IMR-90 (cell line): Measurements from ENCODE around the gene ANKRD13B. TPM values are rescaled to one million over a fixed set of nuclear protein-coding genes. Genes with fewer than 3 reads are reported as not detected.

Experiments
- ATAC-seq: fragments of 200-7000 bp; cut with Tn5 transposase; 2 replicates; pipeline ENCODE4 v1.9.1; 2020; ENCODE audit warnings: low read depth, mild to moderate bottlenecking, moderate library complexity
- BruUV-seq: library from RNA; stranded (reverse); fragments of 400-500 nt; replicated peaks from 2 replicates; lab custom pipeline; 2021; lab: Mats Ljungman, UMichigan
- CTCF ChIA-PET: fragments of 300-600 bp; formaldehyde crosslinking; extraction: SDS; loops from one replicate; lab custom pipeline; 2021; ENCODE audit warnings: antibody characterized with exemption; lab: Yijun Ruan, JAX
- POLR2A ChIA-PET: fragments of 300-600 bp; sonication (Branson Sonifier 250); formaldehyde crosslinking; loops from one replicate; lab custom pipeline; 2022; ENCODE audit warnings: antibody characterized with exemption; ENCODE audit not compliant: unreplicated experiment; lab: Charles Lee
- DNase-seq: peaks from one replicate; pipeline ENCODE4 v3.0.0; 2013
- H2AFZ ChIP-seq: replicated peaks from 2 replicates; pipeline ENCODE3; 2013; ENCODE audit warnings: low read length, mild to moderate bottlenecking; ENCODE audit not compliant: poor library complexity
- H2AK5ac ChIP-seq: 2 replicates; pipeline ENCODE4 v1.6.1; 2013; ENCODE audit warnings: low read depth, low read length, inconsistent platforms
- H2AK9ac ChIP-seq: replicated peaks from 2 replicates; pipeline ENCODE3; 2013; ENCODE audit warnings: mild to moderate bottlenecking, low read depth, low read length, moderate library complexity; ENCODE audit not compliant: poor library complexity
- H2BK120ac ChIP-seq: 2 replicates; pipeline ENCODE4 v1.6.1; 2013; ENCODE audit warnings: low read depth, low read length, inconsistent platforms
- H2BK15ac ChIP-seq: 3 replicates; pipeline ENCODE4 v1.6.1; 2013; ENCODE audit warnings: low read depth, low read length, inconsistent platforms
- H2BK20ac ChIP-seq: 2 replicates; pipeline ENCODE4 v1.6.1; 2013; ENCODE audit warnings: low read depth, mild to moderate bottlenecking, inconsistent platforms, low read length, moderate library complexity
- H2BK5ac ChIP-seq: 2 replicates; pipeline ENCODE4 v1.6.1; 2013; ENCODE audit warnings: mild to moderate bottlenecking, low read depth, low read length, inconsistent platforms; ENCODE audit not compliant: poor library complexity, severe bottlenecking
- H3K14ac ChIP-seq: replicated peaks from 2 replicates; pipeline ENCODE4 v1.6.1; 2013; ENCODE audit warnings: low read depth, low read length, inconsistent platforms
- H3K18ac ChIP-seq: 2 replicates; pipeline ENCODE4 v1.6.1; 2013; ENCODE audit warnings: low read depth, low read length, control low read depth
- H3K23ac ChIP-seq: 2 replicates; pipeline ENCODE4 v1.6.1; 2013; ENCODE audit warnings: low read depth, low read length, inconsistent platforms
- H3K27ac ChIP-seq: 2 replicates; pipeline ENCODE4 v1.5.1; 2013; ENCODE audit warnings: mild to moderate bottlenecking, control low read depth, low read length; ENCODE audit not compliant: insufficient read depth
- H3K27me3 ChIP-seq: 2 replicates; pipeline ENCODE4 v1.6.1; 2013; ENCODE audit warnings: low read length; ENCODE audit not compliant: control insufficient read depth, insufficient read depth
- H3K36me3 ChIP-seq: 2 replicates; pipeline ENCODE4 v1.6.1; 2013; ENCODE audit warnings: low read length, mixed read lengths; ENCODE audit not compliant: control insufficient read depth, insufficient read depth
- H3K4ac ChIP-seq: 2 replicates; pipeline ENCODE4 v1.6.1; 2013; ENCODE audit warnings: low read depth, low read length, inconsistent platforms
- H3K4me1 ChIP-seq: 2 replicates; pipeline ENCODE4 v1.6.1; 2013; ENCODE audit warnings: low read length, mixed read lengths; ENCODE audit not compliant: control insufficient read depth, insufficient read depth
- H3K4me2 ChIP-seq: 2 replicates; pipeline ENCODE4 v1.6.1; 2013; ENCODE audit warnings: low read depth, mild to moderate bottlenecking, control low read depth, low read length, moderate library complexity
- H3K4me3 ChIP-seq: 2 replicates; pipeline ENCODE4 v1.5.1; 2013; ENCODE audit warnings: low read depth, mild to moderate bottlenecking, control low read depth, low read length, moderate library complexity; ENCODE audit not compliant: insufficient read depth
- H3K56ac ChIP-seq: 2 replicates; pipeline ENCODE4 v1.6.1; 2013; ENCODE audit warnings: low read length, inconsistent platforms; ENCODE audit not compliant: insufficient read depth; ENCODE audit errors: extremely low read depth
- H3K79me1 ChIP-seq, 2 experiments: 2 replicates each; pipeline ENCODE4 v1.6.1; 2013; ENCODE audit warnings: low read length in 2 of 2, inconsistent platforms in 1 of 2, low read depth in 1 of 2
- H3K9ac ChIP-seq: 2 replicates; pipeline ENCODE4 v1.6.1; 2013; ENCODE audit warnings: low read depth, low read length, control low read depth
- H3K9me1 ChIP-seq: 2 replicates; pipeline ENCODE4 v1.6.1; 2013; ENCODE audit warnings: low read length, inconsistent platforms; ENCODE audit not compliant: insufficient read depth
- H3K9me3 ChIP-seq: 2 replicates; pipeline ENCODE4 v1.6.1; 2013; ENCODE audit warnings: low read length; ENCODE audit not compliant: control insufficient read depth, insufficient read depth
- H4K20me1 ChIP-seq: 2 replicates; pipeline ENCODE4 v1.6.1; 2013; ENCODE audit warnings: low read length, inconsistent platforms; ENCODE audit not compliant: insufficient read depth
- H4K5ac ChIP-seq: 2 replicates; pipeline ENCODE4 v1.6.1; 2013; ENCODE audit warnings: mild to moderate bottlenecking, low read depth, low read length, control low read depth
- H4K8ac ChIP-seq, 2 experiments: 2 replicates each; pipeline ENCODE4 v1.6.1; 2013; ENCODE audit warnings: low read depth in 2 of 2, low read length in 2 of 2, control low read depth in 1 of 2, inconsistent platforms in 1 of 2
- H4K91ac ChIP-seq: 2 replicates; pipeline ENCODE4 v1.6.1; 2013; ENCODE audit warnings: low read depth, low read length, inconsistent platforms; ENCODE audit not compliant: insufficient read depth
- BHLHE40 ChIP-seq: fragments of 150-350 bp; IDR thresholded peaks from 2 replicates; pipeline ENCODE4 v1.6.1; 2016; ENCODE audit warnings: mild to moderate bottlenecking, low read depth, low read length
- CEBPB ChIP-seq: IDR thresholded peaks from 2 replicates; pipeline ENCODE4 v1.6.1; 2012; ENCODE audit warnings: low read depth, low read length, improper control_type of control experiment
- CHD1 ChIP-seq: IDR thresholded peaks from 2 replicates; pipeline ENCODE4 v1.6.1; 2012; ENCODE audit warnings: low read depth, low read length, improper control_type of control experiment
- CTCF ChIP-seq: conservative IDR thresholded peaks from 2 replicates; pipeline ENCODE4 v1.5.1; 2012; ENCODE audit warnings: mild to moderate bottlenecking, low read depth, low read length, improper control_type of control experiment
- ELK1 ChIP-seq: fragments of 150-350 bp; IDR thresholded peaks from 2 replicates; pipeline ENCODE4 v1.6.1; 2016; ENCODE audit warnings: low read depth, mild to moderate bottlenecking, low read length, moderate library complexity, borderline replicate concordance
- FOS ChIP-seq: fragments of 150-350 bp; IDR thresholded peaks from 2 replicates; pipeline ENCODE4 v1.6.1; 2016; ENCODE audit warnings: low read depth, low read length
- MAFK ChIP-seq: IDR thresholded peaks from 2 replicates; pipeline ENCODE4 v1.6.1; 2012; ENCODE audit warnings: low read depth, low read length, improper control_type of control experiment
- MAZ ChIP-seq: IDR thresholded peaks from 2 replicates; pipeline ENCODE4 v1.6.1; 2012; ENCODE audit warnings: low read depth, mild to moderate bottlenecking, low read length, improper control_type of control experiment, moderate library complexity, borderline replicate concordance
- MXI1 ChIP-seq: IDR thresholded peaks from 2 replicates; pipeline ENCODE4 v1.6.1; 2012; ENCODE audit warnings: low read depth, mild to moderate bottlenecking, low read length, moderate library complexity, borderline replicate concordance
- NFE2L2 ChIP-seq: fragments of 150-350 bp; IDR thresholded peaks from 2 replicates; pipeline ENCODE4 v1.6.1; 2016; ENCODE audit warnings: low read depth, mild to moderate bottlenecking, low read length
- POLR2A ChIP-seq: IDR thresholded peaks from 2 replicates; pipeline ENCODE4 v1.6.1; 2012; ENCODE audit warnings: mild to moderate bottlenecking, low read depth, low read length
- RAD21 ChIP-seq: IDR thresholded peaks from 2 replicates; pipeline ENCODE4 v1.6.1; 2012; ENCODE audit warnings: low read length, improper control_type of control experiment
- RCOR1 ChIP-seq: IDR thresholded peaks from 2 replicates; pipeline ENCODE4 v1.6.1; 2012; ENCODE audit warnings: mild to moderate bottlenecking, low read length, improper control_type of control experiment; ENCODE audit not compliant: insufficient replicate concordance
- RFX5 ChIP-seq: IDR thresholded peaks from 2 replicates; pipeline ENCODE4 v1.8.0; 2012; ENCODE audit warnings: low read depth, mild to moderate bottlenecking, low read length, moderate library complexity
- SMC3 ChIP-seq: fragments of 150-350 bp; IDR thresholded peaks from 2 replicates; pipeline ENCODE4 v1.6.1; 2016; ENCODE audit warnings: low read depth, mild to moderate bottlenecking, antibody characterized with exemption, low read length, moderate library complexity
- USF2 ChIP-seq: fragments of 150-350 bp; IDR thresholded peaks from 2 replicates; pipeline ENCODE4 v1.6.1; 2017; ENCODE audit warnings: mild to moderate bottlenecking, antibody characterized with exemption, low read length, low read depth
- WGBS, 2 experiments: methylation state at CpG; one replicate each; pipeline versions ENCODE4 v1.1.5 to v1.1.7; 2013; ENCODE audit warnings: missing lambda C conversion rate in 2 of 2; ENCODE audit not compliant: insufficient read length in 1 of 2; ENCODE audit errors: extremely low coverage in 2 of 2; 5-methylcytosine and 5-hydroxymethylcytosine counted together
- dilution Hi-C: fragments of 300-500 bp; cut with HindIII; formaldehyde crosslinking; loops from one replicate; pipeline ENCODE4 v1.14.3; 2018; ENCODE audit warnings: low sequenced_read_pairs; ENCODE audit not compliant: unreplicated experiment
- in situ Hi-C: fragments of 300-500 bp; cut with MboI; formaldehyde crosslinking; loops from 3 replicates; pipeline ENCODE4 v1.14.3; 2019; ENCODE audit warnings: low sequenced_read_pairs, inconsistent platforms, mixed read lengths
- intact Hi-C: fragments of 100-400 bp; cut with micrococcal nuclease; formaldehyde crosslinking; loops from 2 replicates; pipeline ENCODE4 v1.10.0; 2022
- polyA plus RNA-seq, 3 experiments: library from polyadenylated mRNA; depleted of rRNA; stranded (reverse); fragments of >200 nt; gene quantifications; 2 replicates each; pipeline ENCODE4 v1.2.3, GENCODE V29; 2012; ENCODE audit warnings: low replicate concordance in 1 of 3
- total RNA-seq: library from RNA; depleted of rRNA; stranded (reverse); fragments of >200 nt; gene quantifications from 2 replicates; pipeline ENCODE4 v1.2.3, GENCODE V29; 2012

Gene ANKRD13B
- total and polyA plus RNA-seq, 2 of the 4 experiments (the other 2 are of a cell fraction): 0.90 to 4.0 TPM

- Histone ChIP-seq H3K4me2 (no peak overlapping the region; the same call in 1 of the 2 replicates), H3K36me3 (peaks cover 2% of the 10 kb centered on the region; the same call in 1 of the 2 replicates), H4K8ac (no peak overlapping the region), H2AK9ac (peak overlapping the region; percentile 75), H2BK120ac (no peak overlapping the region), H3K4me1 (peaks cover 15% of the 10 kb centered on the region), H3K18ac (no peak overlapping the region), H3K4me3 (no peak overlapping the region), H4K20me1 (peaks cover 4% of the 10 kb centered on the region; the same call in 1 of the 2 replicates), H3K9me3 (no peaks in the 10 kb centered on the region), H3K14ac (no peak overlapping the region), H3K9ac (no peak overlapping the region), H3K23ac (no peak overlapping the region), H3K27ac (no peak overlapping the region), H2BK5ac (no peak overlapping the region), H3K4ac (no peak overlapping the region), H2BK15ac (no peak overlapping the region), H4K5ac (no peak overlapping the region), H2AFZ (peak overlapping the region; percentile 96), H3K79me1 (peaks cover 0 to 22% of the 10 kb centered on the region in 2 experiments; a peak in 1 of 4 replicates), H3K27me3 (no peaks in the 10 kb centered on the region), H4K91ac (no peak overlapping the region), H3K9me1 (peaks cover 24% of the 10 kb centered on the region), H2BK20ac (no peak overlapping the region), H3K56ac (no peak overlapping the region), H2AK5ac (no peak overlapping the region)
- TF ChIP-seq CTCF (no peak), RFX5 (no peak), RCOR1 (no peak), POLR2A (no peak), MXI1 (no peak), USF2 (no peak), RAD21 (no peak), NFE2L2 (no peak), FOS (no peak), BHLHE40 (no peak), MAFK (no peak), SMC3 (no peak), CEBPB (no peak), ELK1 (no peak), CHD1 (no peak), MAZ (no peak)
- WGBS, 2 experiments: 20% methylated on average over 1 of the region's 4 CpGs; no CpG with 5 or more reads in 1 of the 2 experiments
- in situ Hi-C loops (no loop called here), dilution Hi-C loops (no loop called here), intact Hi-C loops (no loop called here)
- CTCF ChIA-PET: interaction anchor here (1.1 kb wide), 1 partner anchor 156 kb away, joined by 3 read pairs; no protein-coding TSS in a partner anchor
- POLR2A ChIA-PET: no interaction called here
- no TSS peak for BruUV-seq
- ATAC-seq: no peak
- no peak for DNase-seq
Observed at GRCh38 chr17:29623283-29623647, 30.3 kb downstream of the ANKRD13B start.
